NB4 (cell line): ENCODE results near the gene SNX18.
"Not testable (repeated sequence)": the region's sequence is repeated elsewhere in the genome, so short reads cannot be mapped to it uniquely, and the experiment has no call there.

Source experiments
- DNase-seq: peaks from one replicate; pipeline ENCODE4 v3.0.0; 2010; ENCODE audit warnings: low read depth
- H3K4me3 ChIP-seq: one replicate; pipeline ENCODE4 v1.5.1; 2011; ENCODE audit warnings: mild to moderate bottlenecking, low read depth, low read length, moderate library complexity
- MYC ChIP-seq: IDR thresholded peaks from 2 replicates; pipeline ENCODE4 v1.6.1; 2011; ENCODE audit warnings: low read depth, low read length
- POLR2A ChIP-seq: IDR thresholded peaks from 2 replicates; pipeline ENCODE4 v1.6.1; 2011; ENCODE audit warnings: mild to moderate bottlenecking; ENCODE audit not compliant: insufficient read length; ENCODE audit errors: extremely low read depth
- TF ChIP-seq, protein P1 (sequence below): IDR thresholded peaks from 2 replicates; pipeline ENCODE4 v1.6.1; 2011; ENCODE audit warnings: low read depth, low read length
- TF ChIP-seq, protein P2 (sequence below): IDR thresholded peaks from one replicate; pipeline ENCODE4 v1.5.1; 2012; ENCODE audit warnings: low read depth, low read length

The SNX18 gene

DNA sequence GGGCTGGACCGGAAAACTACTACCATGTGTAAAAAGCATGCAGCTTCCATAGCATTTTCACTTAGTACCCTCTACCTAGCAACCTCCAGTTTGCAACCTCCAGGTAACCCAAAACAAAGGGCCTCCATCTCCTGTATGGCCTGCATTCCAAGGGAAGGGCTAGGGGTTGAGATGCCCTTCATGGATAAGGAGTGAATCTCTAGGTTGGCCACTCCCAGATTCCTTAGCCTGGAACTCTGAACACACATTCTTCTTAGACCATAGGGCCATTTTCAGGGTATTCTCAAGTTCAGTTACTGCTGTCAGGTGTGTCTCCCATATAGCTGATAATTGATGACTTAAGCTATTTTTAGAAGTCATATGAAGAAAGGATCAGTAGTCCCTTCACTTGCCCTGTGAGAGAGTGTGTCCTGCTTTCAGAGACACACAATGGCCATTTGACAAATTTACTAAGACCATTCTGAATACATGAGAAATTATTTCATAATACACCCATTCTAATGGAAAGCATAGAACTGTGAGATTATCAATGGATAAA, 39.5 kb upstream of the SNX18 start:
- H3K4me3 ChIP-seq = no peak overlapping the region
- TF ChIP-seq MYC = no peak
- TF ChIP-seq, protein P1, sequence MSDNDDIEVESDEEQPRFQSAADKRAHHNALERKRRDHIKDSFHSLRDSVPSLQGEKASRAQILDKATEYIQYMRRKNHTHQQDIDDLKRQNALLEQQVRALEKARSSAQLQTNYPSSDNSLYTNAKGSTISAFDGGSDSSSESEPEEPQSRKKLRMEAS = no peak
- TF ChIP-seq POLR2A = no peak
- TF ChIP-seq, protein P2, sequence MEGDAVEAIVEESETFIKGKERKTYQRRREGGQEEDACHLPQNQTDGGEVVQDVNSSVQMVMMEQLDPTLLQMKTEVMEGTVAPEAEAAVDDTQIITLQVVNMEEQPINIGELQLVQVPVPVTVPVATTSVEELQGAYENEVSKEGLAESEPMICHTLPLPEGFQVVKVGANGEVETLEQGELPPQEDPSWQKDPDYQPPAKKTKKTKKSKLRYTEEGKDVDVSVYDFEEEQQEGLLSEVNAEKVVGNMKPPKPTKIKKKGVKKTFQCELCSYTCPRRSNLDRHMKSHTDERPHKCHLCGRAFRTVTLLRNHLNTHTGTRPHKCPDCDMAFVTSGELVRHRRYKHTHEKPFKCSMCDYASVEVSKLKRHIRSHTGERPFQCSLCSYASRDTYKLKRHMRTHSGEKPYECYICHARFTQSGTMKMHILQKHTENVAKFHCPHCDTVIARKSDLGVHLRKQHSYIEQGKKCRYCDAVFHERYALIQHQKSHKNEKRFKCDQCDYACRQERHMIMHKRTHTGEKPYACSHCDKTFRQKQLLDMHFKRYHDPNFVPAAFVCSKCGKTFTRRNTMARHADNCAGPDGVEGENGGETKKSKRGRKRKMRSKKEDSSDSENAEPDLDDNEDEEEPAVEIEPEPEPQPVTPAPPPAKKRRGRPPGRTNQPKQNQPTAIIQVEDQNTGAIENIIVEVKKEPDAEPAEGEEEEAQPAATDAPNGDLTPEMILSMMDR = no peak
- DNase-seq = no peak

DNA sequence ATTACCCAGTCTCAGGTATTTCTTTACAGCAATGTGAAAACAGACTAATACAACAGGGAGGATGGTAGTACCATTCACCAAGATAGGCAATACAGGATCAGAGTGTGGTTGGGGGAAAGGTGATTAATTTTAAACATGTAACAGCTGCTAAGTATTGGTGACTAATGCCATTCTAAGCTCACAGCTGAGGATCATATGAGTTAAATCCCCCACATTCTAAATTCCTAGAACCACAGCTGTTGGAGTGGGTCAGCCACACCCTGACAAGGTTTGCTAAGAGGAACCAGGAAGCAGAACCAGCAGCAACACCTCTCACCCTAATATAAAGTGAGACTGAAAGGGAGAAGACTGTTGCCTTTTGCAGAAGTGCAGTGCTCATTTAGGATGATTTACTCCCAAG, 37.3 kb upstream of the SNX18 start:
- no peak overlapping the region for H3K4me3 ChIP-seq
- no peak for DNase-seq
- TF ChIP-seq POLR2A (no peak), MYC (no peak)
- TF ChIP-seq, protein P1 = no peak
- TF ChIP-seq, protein P2 = no peak

DNA sequence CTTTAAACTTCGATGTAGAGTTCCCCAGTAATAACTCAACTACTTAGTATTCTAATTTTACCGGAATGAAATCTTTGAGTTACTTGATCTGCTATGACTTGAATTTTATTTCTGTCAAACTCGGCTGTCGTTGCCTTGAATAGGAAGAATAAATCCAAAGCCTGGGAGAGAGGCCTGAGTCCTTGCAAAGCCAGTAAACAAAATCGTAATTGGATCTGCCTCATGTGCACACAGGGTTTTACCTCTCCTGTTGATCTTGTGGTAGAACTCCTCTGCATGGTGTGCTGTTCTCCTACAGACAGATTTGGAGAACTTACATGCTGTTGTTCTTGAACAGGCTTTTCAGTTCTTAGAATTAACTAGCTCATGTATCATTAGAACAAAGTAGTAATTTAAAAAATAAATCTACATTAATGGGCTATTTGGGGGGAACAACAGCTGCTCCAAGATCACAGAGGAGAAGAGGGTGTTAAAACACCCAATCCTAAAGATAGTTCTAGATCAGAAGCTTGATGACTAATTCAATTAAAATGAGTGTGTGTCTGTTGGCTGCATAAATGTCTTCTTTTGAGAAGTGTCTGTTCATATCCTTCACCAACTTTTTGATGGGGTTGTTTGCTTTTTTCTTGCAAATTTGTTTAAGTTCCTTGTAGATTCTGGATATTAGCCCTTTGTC, 33.2 kb upstream of the SNX18 start:
- no peak overlapping the region for H3K4me3 ChIP-seq
- TF ChIP-seq MYC = no peak
- no peak for TF ChIP-seq POLR2A
- TF ChIP-seq, protein P2 = no peak
- TF ChIP-seq, protein P1 = no peak
- DNase-seq = no peak

DNA sequence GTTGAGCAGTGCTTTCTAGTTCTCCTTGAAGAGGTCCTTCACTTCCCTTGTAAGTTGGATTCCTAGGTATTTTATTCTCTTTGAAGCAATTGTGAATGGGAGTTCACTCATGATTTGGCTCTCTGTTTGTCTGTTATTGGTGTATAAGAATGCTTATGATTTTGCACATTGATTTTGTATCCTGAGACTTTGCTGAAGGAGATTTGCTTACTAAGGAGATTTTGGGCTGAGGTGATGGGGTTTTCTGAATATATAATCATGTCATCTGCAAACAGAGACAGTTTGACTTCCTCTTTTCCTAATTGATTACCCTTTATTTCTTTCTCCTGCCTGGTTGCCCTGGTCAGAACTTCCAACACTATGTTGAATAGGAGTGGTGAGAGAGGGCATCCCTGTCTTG, 31.9 kb upstream of the SNX18 start:
- DNase-seq, H3K4me3 ChIP-seq: not testable (repeated sequence)

DNA sequence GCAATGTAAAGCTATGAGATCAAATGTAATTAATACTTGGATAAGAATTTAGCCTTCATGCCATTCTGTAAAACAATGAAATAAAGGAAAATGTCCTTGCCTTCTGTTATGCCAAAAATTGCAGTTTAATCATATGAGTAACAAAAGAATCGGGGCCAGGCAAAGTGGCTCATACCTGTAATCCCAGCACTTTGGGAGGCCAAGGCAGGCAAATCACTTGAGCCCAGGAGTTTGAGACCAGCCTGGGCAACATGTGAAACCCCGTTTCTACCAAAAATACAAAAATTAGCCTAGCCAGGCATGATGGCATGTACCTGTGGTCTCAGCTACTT, 27.9 kb upstream of the SNX18 start:
- not testable (repeated sequence) for H3K4me3 ChIP-seq, DNase-seq

DNA sequence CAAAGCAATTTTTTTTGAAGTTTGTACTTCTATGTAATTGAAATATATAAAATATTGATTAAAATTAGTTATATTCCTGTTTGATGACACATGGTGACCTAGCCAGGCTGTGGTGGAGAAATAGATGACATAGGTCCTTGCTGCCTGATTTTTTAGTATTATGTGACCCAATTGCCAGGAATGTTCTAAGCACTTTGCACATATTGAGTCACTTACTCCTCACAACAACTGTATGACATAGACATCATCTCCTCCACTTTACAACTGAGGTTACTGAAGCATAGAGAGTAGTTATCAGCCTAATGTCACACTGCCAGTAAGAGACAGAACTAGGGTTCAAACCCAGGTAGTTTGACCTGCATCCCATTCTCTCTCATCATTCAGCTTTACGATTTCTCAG, 26.2 kb upstream of the SNX18 start:
- TF ChIP-seq POLR2A (no peak), MYC (no peak)
- TF ChIP-seq, protein P1 = no peak
- TF ChIP-seq, protein P2 = no peak
- H3K4me3 ChIP-seq = no peak overlapping the region
- DNase-seq = no peak

DNA sequence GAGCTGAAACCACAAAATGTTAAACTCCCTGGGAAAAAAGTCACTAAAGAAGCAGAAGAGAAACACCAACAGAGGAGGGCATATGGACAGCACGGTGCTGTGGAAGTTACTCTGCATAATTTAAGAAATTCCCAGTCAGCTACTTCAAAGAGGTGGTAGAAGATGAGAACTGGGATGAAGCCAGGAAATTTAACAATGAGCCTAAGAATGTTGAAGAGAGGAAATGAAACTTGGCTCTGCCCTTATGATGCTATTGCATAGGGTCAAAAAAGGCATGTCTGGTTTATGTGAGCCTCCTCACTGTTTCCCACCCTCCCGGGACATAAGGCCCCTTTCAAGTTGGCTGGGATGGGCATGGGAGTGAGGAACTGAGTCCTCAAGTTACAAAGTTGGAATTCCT, 25.4 kb upstream of the SNX18 start:
- TF ChIP-seq, protein P1 = no peak
- TF ChIP-seq MYC (no peak), POLR2A (no peak)
- TF ChIP-seq, protein P2 = no peak
- no peak for DNase-seq
- no peak overlapping the region for H3K4me3 ChIP-seq
